ENCODE results near the gene KCNQ1. TPM values are rescaled to one million over a fixed set of nuclear protein-coding genes. Genes with fewer than 3 reads are reported as not detected.

Gene KCNQ1
- polyA plus RNA-seq, 1 donor from 2014 or later, result not detected

GRCh38 chr11:2791139-2791520 is 346.3 kb downstream of the KCNQ1 start:
- Histone ChIP-seq H3K9me3 (ENCODE audit: low read length) (peaks cover 6% of the 10 kb centered on the region), H3K27me3 (ENCODE audit: insufficient read depth, low read depth, low read length) (no peaks in the 10 kb centered on the region), H4K20me1 (ENCODE audit: insufficient read depth) (no peaks in the 10 kb centered on the region), H3K4me2 (ENCODE audit: low read length) (no peak overlapping the region), H3K27ac (ENCODE audit: low read length) (no peak overlapping the region), H3K9ac (ENCODE audit: low read length) (no peak overlapping the region), H3K4me3 (ENCODE audit: low read length) (no peak overlapping the region), H3F3A (ENCODE audit: insufficient read depth, low read length, poor library complexity, severe bottlenecking) (no peaks in the 10 kb centered on the region), H3K9me2 (ENCODE audit: insufficient read depth, low read length) (no peaks in the 10 kb centered on the region), H3K36me3 (ENCODE audit: insufficient read depth, low read length) (no peaks in the 10 kb centered on the region), H2AFZ (ENCODE audit: low read depth, low read length) (no peak overlapping the region), H3K79me2 (replicated peaks; ENCODE audit: insufficient read depth, low read length) (no peaks in the 10 kb centered on the region)
- no peak for TF ChIP-seq REST (IDR thresholded peaks at IDR 0.05; ENCODE audit: borderline replicate concordance)
- no peak for TF ChIP-seq POLR2AphosphoS5 (IDR thresholded peaks at IDR 0.05)
- no peak for TF ChIP-seq EZH2 (IDR thresholded peaks at IDR 0.05; ENCODE audit: borderline replicate concordance, insufficient read depth, low read length, poor library complexity, severe bottlenecking)
- no peak for TF ChIP-seq TAF1 (IDR thresholded peaks at IDR 0.05; ENCODE audit: low read depth)

DNA sequence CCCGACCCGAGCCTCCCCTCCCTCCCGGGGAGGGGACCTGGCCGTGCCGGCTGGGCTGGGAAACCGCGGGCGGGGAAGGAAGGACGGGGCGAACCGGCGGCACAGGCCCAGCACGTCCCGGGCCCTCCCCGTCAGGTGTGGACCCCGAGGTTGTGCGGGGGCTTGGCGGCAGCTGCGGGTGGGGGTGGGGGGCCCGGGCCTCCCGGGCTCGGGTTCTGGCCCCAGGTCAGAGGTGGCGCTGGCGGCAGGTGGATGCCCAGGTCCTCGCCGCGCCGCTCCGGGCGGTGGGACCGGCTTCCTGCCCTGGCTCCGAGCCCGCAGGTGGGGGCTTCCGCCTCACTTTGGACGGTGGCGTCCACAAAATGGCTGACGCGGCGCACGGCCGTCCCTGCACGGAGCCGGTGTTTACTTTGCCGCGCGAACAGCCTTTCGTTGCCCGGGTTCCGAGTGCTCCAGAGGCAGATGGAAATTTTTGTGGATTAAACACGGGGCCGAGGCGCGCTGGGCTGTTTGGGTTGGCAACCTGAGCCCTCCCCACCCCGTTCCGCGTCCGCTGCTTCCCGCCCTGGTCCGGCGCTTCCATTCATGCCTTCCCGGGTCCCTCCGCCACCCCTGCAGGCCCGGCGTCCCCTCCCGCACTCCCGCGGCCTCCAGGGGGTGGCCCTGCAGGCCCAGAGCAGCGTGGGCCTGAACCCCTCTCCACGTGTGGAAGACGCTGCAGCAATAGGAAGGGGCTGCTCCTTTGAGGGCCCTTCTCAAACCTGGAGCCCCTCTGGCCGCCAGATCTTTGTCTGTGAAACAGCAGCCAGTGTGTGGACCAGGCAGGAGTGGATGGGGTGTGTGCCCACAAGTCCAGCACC is 346.9 kb downstream of the KCNQ1 start:
- Histone ChIP-seq H3K4me3 (ENCODE audit: low read length) (no peak overlapping the region), H3F3A (ENCODE audit: insufficient read depth, low read length, poor library complexity, severe bottlenecking) (no peaks in the 10 kb centered on the region), H3K27ac (ENCODE audit: low read length) (no peak overlapping the region), H3K36me3 (ENCODE audit: insufficient read depth, low read length) (no peaks in the 10 kb centered on the region), H2AFZ (ENCODE audit: low read depth, low read length) (no peak overlapping the region), H3K79me2 (replicated peaks; ENCODE audit: insufficient read depth, low read length) (no peaks in the 10 kb centered on the region), H3K4me2 (ENCODE audit: low read length) (no peak overlapping the region), H4K20me1 (ENCODE audit: insufficient read depth) (no peaks in the 10 kb centered on the region), H3K9me2 (ENCODE audit: insufficient read depth, low read length) (no peaks in the 10 kb centered on the region), H3K27me3 (ENCODE audit: insufficient read depth, low read depth, low read length) (no peaks in the 10 kb centered on the region), H3K9ac (ENCODE audit: low read length) (no peak overlapping the region), H3K9me3 (ENCODE audit: low read length) (peaks cover 4% of the 10 kb centered on the region)
- TF ChIP-seq SMC3 (conservative IDR thresholded peaks at IDR 0.05; ENCODE audit: poor library complexity) (no peak), REST (IDR thresholded peaks at IDR 0.05; ENCODE audit: borderline replicate concordance) (no peak), CTCF (IDR thresholded peaks at IDR 0.05; ENCODE audit: poor library complexity, severe bottlenecking) (no peak), POLR2AphosphoS5 (IDR thresholded peaks at IDR 0.05) (no peak), EP300 (conservative IDR thresholded peaks at IDR 0.05; ENCODE audit: poor library complexity, severe bottlenecking) (no peak), TAF1 (IDR thresholded peaks at IDR 0.05; ENCODE audit: low read depth) (no peak), RAD21 (conservative IDR thresholded peaks at IDR 0.05) (no peak), EZH2 (IDR thresholded peaks at IDR 0.05; ENCODE audit: borderline replicate concordance, insufficient read depth, low read length, poor library complexity, severe bottlenecking) (no peak)

Data from neural cell (in vitro differentiated cells).